ENCODE data around the gene ARHGEF33. TPM values are rescaled to one million over a fixed set of nuclear protein-coding genes. Genes with fewer than 3 reads are reported as not detected.

ARHGEF33 gene
- total RNA-seq, 2 experiments from 2014 or later = 0.09 to 0.39 TPM

DNA sequence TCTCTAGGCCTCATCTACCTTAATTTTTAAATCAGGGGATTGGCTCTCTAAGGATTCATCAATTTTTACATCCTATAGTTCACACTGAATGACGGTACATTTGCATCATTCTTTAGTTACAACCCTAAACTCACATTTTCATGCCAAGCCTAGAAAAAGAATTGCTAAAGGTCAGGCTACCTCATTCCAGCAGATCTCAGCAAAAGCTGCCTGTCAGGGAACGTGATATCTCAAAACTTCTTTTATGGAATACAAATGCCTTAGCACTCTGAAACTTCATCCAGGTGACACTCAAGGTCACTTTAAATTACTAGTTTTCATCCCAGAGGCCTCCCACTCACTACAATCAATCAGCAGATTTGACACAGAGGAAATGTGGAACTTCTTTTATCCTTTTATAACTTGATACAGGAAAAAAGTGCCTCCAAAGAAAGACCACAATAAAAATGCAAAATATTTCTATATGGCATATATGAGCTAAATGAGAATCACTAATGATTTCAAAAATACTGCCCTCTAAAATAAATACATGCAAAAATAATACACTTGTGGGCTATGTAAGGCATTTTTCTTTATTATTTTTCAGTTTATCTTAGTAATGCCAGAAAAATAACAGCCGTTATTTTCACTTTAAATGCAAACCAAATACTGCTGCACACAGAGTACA is 91.5 kb downstream of the ARHGEF33 start:
- intact Hi-C loops (cut with DNase I, micrococcal nuclease) = no loop called here
- no peaks in the 10 kb centered on the region for H3K4me1 Mint-ChIP-seq
- ChIA-PET POLR2A (no interaction called here), CTCF (interaction anchor here (0.6 kb wide), 1 partner anchor 55 kb away, joined by 3 read pairs; no protein-coding TSS in a partner anchor)
- no peak overlapping the region for H3K4me3 Mint-ChIP-seq
- H3K9me3 Mint-ChIP-seq (ENCODE audit: low read depth) = no peaks in the 10 kb centered on the region
- H3K36me3 Mint-ChIP-seq (ENCODE audit: low read depth) = peaks cover 11% of the 10 kb centered on the region
- DNase-seq = no peak
- no peak overlapping the region for H3K27ac Mint-ChIP-seq
- H3K27me3 Mint-ChIP-seq = no peaks in the 10 kb centered on the region
- no peak for ATAC-seq

DNA sequence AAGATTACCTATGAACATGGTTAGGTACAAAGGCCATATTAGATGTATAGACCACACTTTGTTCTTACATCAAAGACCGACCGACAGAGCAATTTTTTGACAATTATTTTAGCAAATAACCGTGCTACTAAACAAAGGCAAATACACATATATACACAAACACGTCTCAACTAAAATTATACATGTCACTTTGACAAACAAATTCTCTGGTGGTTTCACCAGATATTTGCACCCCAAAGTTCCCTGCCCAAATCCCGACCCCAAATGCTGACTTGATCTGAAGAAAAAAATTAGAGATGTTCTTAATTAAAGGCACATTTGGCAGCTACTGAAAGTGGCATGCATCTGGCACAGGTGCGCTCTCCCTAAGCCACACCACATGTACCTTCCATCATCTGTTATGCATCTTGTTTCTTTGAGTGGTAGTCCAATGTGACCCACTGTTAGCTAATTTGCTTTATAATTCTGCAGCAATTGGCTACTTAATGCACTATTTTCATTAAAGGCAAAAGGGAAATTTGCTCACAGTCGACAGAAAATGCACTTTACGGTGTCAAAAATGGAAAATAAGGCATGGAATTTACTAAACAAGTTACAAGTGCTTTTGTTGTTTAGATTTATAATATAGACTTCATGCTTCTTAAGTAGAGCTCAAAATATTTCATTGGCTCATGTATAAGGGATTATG is 92.1 kb downstream of the ARHGEF33 start:
- POLR2A ChIA-PET = no interaction called here
- H3K27me3 Mint-ChIP-seq = no peaks in the 10 kb centered on the region
- CTCF ChIA-PET = interaction anchor here (0.6 to 1.1 kb wide), 2 partner anchors 15 to 34 kb away, joined by 4 to 6 read pairs; no protein-coding TSS in a partner anchor
- intact Hi-C loops (cut with DNase I, micrococcal nuclease) = no loop called here
- no peaks in the 10 kb centered on the region for H3K4me1 Mint-ChIP-seq
- ATAC-seq (no peak), DNase-seq (no peak)
- H3K4me3 Mint-ChIP-seq = no peak overlapping the region
- no peak overlapping the region for H3K27ac Mint-ChIP-seq
- H3K9me3 Mint-ChIP-seq (ENCODE audit: low read depth) = no peaks in the 10 kb centered on the region
- peaks cover 11% of the 10 kb centered on the region for H3K36me3 Mint-ChIP-seq (ENCODE audit: low read depth)

DNA sequence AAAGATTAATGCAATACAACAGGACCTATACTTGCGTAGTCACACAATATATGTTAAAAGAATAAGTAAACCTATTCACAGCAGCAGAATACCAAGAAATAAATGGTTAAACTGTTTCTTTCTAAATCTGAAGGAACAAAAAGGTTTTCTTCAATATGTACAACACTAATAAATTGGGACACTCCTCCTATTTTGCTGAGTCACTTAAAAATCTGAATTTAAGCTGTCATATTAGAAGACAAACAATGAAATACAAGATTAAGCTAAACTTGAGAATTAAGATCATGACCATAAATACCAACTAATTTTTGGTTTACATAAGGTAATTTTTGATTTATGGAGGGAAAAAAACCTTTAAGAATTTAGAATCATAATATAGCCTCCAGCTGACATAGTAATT is 92.8 kb downstream of the ARHGEF33 start:
- Mint-ChIP-seq H3K4me3 (no peak overlapping the region), H3K27me3 (no peaks in the 10 kb centered on the region), H3K9me3 (ENCODE audit: low read depth) (no peaks in the 10 kb centered on the region), H3K4me1 (no peaks in the 10 kb centered on the region), H3K36me3 (ENCODE audit: low read depth) (peaks cover 14% of the 10 kb centered on the region), H3K27ac (no peak overlapping the region)
- ATAC-seq (no peak), DNase-seq (no peak)
- intact Hi-C loops (cut with DNase I, micrococcal nuclease) = no loop called here
- POLR2A ChIA-PET = no interaction called here
- CTCF ChIA-PET = interaction anchor here (1.1 kb wide), 1 partner anchor 35 kb away, joined by 6 read pairs; no protein-coding TSS in a partner anchor

DNA sequence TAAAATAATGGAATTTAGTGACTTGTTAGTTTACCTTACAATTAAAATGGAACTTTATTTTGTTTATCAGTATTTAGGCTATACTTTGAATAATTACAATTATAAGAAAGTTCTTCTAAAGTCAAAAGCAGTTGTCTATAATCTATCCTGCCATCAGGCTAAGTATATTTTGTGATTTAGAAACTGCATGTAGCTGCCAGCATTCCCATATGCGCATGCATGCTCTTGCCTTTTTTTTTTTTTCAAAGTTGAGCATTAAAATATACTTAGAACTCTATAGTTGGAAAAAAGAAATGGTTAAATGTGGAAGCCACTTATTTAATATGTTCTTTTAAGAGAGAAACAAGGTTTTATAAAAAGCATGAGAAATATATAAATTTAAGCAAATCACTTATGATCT is 99.0 kb downstream of the ARHGEF33 start:
- H3K9me3 Mint-ChIP-seq (ENCODE audit: low read depth) = no peaks in the 10 kb centered on the region
- no peak overlapping the region for H3K27ac Mint-ChIP-seq
- no peaks in the 10 kb centered on the region for H3K27me3 Mint-ChIP-seq
- intact Hi-C loops (cut with DNase I, micrococcal nuclease) = no loop called here
- ATAC-seq (no peak), DNase-seq (no peak)
- CTCF ChIA-PET = interaction anchor here (0.6 to 2.3 kb wide), 5 partner anchors 31 to 867 kb away, joined by 3 to 6 read pairs (median 3); no protein-coding TSS in a partner anchor
- POLR2A ChIA-PET = no interaction called here
- no peak overlapping the region for H3K4me3 Mint-ChIP-seq
- H3K36me3 Mint-ChIP-seq (ENCODE audit: low read depth) = peaks cover 23% of the 10 kb centered on the region
- peaks cover 6% of the 10 kb centered on the region for H3K4me1 Mint-ChIP-seq

DNA sequence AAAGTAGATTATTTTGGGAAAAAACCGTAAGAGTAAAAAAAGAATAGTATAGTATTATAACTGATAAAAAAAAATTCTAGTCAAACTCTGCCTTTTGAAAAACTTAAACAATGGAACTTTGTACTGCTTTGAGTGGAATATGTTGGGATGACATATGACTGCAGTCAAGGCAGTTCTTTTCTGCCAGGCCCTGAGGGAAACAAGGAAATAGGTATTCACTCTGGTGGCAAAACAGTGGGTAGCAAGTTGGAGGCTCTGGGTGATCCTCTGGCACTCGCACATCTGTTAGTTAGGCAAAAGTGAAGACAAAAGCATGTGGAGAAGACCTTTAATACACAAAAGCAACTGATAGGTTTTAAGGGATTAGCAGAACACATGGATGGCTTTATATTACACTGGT is 102.2 kb downstream of the ARHGEF33 start:
- ATAC-seq = no peak
- ChIA-PET CTCF (interaction anchor here (1.2 kb wide), 1 partner anchor 238 kb away, joined by 4 read pairs; no protein-coding TSS in a partner anchor), POLR2A (no interaction called here)
- no peaks in the 10 kb centered on the region for H3K27me3 Mint-ChIP-seq
- no peak overlapping the region for H3K4me3 Mint-ChIP-seq
- H3K9me3 Mint-ChIP-seq (ENCODE audit: low read depth) = no peaks in the 10 kb centered on the region
- peaks cover 6% of the 10 kb centered on the region for H3K4me1 Mint-ChIP-seq
- no peak overlapping the region for H3K27ac Mint-ChIP-seq
- DNase-seq = no peak
- intact Hi-C loops (cut with DNase I, micrococcal nuclease) = no loop called here
- peaks cover 23% of the 10 kb centered on the region for H3K36me3 Mint-ChIP-seq (ENCODE audit: low read depth)

DNA sequence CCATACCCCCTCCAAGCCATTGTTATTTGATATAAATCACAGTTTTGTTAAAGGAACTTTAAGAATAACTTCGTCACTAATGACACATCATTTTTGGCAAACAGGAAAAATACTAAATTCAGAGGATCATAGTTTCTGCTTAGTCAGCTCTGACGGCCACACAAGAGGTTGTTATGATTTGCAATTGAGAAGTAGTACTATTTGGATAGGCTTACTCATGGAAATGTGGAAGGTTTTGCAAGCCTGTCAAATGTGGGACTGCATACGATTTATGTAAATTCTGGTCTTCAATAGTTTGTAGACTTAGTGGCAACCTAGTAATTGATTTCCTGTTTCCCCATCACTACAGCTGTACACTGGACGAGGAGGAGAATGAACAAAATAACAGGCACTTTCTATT is 108.1 kb downstream of the ARHGEF33 start:
- H3K4me1 Mint-ChIP-seq = peaks cover under 1% of the 10 kb centered on the region
- ATAC-seq (no peak), DNase-seq (no peak)
- no peaks in the 10 kb centered on the region for H3K9me3 Mint-ChIP-seq (ENCODE audit: low read depth)
- no peak overlapping the region for H3K4me3 Mint-ChIP-seq
- peaks cover 32% of the 10 kb centered on the region for H3K36me3 Mint-ChIP-seq (ENCODE audit: low read depth)
- no peaks in the 10 kb centered on the region for H3K27me3 Mint-ChIP-seq
- POLR2A ChIA-PET = no interaction called here
- CTCF ChIA-PET = interaction anchor here (0.6 kb wide), 1 partner anchor 61 kb away, joined by 3 read pairs; no protein-coding TSS in a partner anchor
- intact Hi-C loops (cut with DNase I, micrococcal nuclease) = loop anchor here in 1 of 2 experiments (2.0 kb wide), 1 partner anchor 15 kb away; no protein-coding TSS in a partner anchor
- H3K27ac Mint-ChIP-seq = no peak overlapping the region

DNA sequence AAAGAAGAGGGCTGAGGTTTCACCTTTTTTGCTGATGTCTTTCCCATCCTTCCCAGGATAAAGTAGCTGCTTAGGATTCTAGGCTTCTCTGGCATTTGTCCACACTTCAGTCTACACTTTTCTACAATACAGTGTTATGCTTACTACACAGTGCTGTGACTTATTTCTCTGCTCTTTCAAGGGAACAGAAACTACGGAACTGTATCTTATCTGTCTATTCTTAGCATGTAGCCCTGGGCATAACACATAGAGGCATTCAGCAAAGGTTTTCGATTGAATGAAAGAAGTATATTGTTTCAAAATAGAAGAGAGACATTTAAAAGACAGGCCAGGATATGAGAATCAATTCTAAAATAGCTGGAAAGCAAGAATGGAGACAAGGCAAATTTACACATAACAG is 110.9 kb downstream of the ARHGEF33 start:
- DNase-seq (no peak), ATAC-seq (no peak)
- Mint-ChIP-seq H3K27me3 (no peaks in the 10 kb centered on the region), H3K4me3 (no peak overlapping the region), H3K9me3 (ENCODE audit: low read depth) (no peaks in the 10 kb centered on the region), H3K36me3 (ENCODE audit: low read depth) (peaks cover 29% of the 10 kb centered on the region), H3K27ac (no peak overlapping the region), H3K4me1 (no peaks in the 10 kb centered on the region)
- ChIA-PET POLR2A (no interaction called here), CTCF (interaction anchor here (0.7 to 0.9 kb wide), 2 partner anchors 229 to 1661 kb away, joined by 3 read pairs; no protein-coding TSS in a partner anchor)
- intact Hi-C loops (cut with DNase I, micrococcal nuclease) = no loop called here

DNA sequence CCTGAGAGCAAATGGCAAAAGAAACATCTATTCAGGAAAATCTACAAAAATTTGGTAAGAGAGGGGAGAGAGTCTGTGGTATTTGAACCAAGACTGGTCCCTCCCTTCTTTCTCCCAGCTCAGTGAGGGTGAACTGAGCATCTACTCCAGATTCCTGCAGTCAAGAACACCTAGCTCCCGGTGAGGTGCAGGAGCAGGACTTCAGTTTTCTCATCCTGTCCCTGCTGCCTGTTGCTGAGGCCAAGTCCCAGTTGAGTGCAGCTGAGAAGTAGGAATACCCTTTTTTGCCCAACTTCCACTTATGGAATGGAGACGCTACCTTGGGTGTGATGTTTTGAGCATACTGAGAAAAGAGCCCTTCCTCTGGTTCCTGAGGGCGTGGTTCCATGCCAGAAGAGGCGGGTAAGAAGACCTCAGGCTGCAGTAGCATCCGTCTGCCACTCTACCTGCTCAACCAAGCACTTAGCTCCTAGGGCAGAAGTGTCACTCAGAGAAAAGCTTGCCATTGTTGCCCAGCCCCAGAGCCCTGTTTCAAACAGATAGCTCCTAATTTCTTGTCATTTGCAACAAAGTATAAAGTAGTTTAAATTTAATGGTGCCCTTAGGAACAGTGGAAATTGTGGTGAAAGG is 118.3 kb downstream of the ARHGEF33 start:
- ChIA-PET CTCF (interaction anchor here (0.7 to 1.2 kb wide), 3 partner anchors 54 to 275 kb away, joined by 3 to 5 read pairs (median 4); no protein-coding TSS in a partner anchor), POLR2A (no interaction called here)
- intact Hi-C loops (cut with DNase I, micrococcal nuclease) = no loop called here

DNA sequence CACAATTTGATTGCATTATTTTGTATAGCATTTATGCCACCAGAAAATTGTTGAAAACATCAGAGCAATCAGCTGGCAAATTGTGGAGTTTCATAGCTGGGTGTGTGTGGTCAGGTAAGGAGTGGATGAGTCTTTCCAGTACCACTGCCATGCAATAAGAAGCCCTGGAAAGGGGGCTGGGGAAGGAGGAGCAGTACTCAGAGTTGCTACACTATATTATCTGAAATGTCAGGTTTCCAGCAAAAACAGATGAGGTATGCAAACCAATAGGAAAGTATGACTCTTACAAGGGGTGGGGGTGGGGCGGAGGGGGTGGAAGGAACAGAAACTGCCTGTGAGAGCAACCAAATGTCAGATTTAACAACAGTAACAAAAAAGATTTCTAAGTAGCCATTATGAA is 119.0 kb downstream of the ARHGEF33 start:
- H3K9me3 Mint-ChIP-seq (ENCODE audit: low read depth) = no peaks in the 10 kb centered on the region
- DNase-seq (peak; percentile 49), ATAC-seq (peak; percentile 91)
- ChIA-PET CTCF (interaction anchor here (0.9 to 1.4 kb wide), 3 partner anchors 14 to 274 kb away, joined by 3 to 4 read pairs (median 3); no protein-coding TSS in a partner anchor), POLR2A (no interaction called here)
- H3K4me1 Mint-ChIP-seq = peaks cover 13% of the 10 kb centered on the region
- H3K36me3 Mint-ChIP-seq (ENCODE audit: low read depth) = peaks cover 40% of the 10 kb centered on the region
- H3K4me3 Mint-ChIP-seq = no peak overlapping the region
- no peaks in the 10 kb centered on the region for H3K27me3 Mint-ChIP-seq
- peak overlapping the region; percentile 37 for H3K27ac Mint-ChIP-seq
- intact Hi-C loops (cut with DNase I, micrococcal nuclease) = no loop called here

More for the DNA sequence above, 118.3 kb downstream of the ARHGEF33 start:
- H3K9me3 Mint-ChIP-seq (ENCODE audit: low read depth) = no peaks in the 10 kb centered on the region
- H3K4me1 Mint-ChIP-seq = peaks cover 13% of the 10 kb centered on the region
- no peak overlapping the region for H3K4me3 Mint-ChIP-seq
- peak; percentile 57 for ATAC-seq
- H3K27me3 Mint-ChIP-seq = no peaks in the 10 kb centered on the region
- peak overlapping the region; percentile 14 for H3K27ac Mint-ChIP-seq
- peaks cover 35% of the 10 kb centered on the region for H3K36me3 Mint-ChIP-seq (ENCODE audit: low read depth)
- no peak for DNase-seq

DNA sequence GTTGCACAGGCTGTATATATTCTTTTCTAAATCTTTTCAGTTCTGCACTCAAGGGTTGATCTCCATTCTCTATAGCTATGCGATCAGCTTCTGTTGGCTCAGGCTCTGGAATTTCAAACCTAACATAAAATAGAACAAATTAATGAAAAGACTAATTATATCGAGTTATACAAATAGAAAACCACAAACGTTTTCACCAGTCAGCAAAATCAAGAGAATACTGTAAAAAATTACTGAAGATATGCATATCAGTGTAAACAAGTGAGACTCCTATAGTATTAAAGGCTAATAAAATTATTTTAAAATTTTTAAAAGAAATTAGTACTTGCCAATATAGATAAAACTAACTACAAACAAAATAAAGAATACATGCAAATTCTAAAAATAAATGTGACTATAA is 124.2 kb downstream of the ARHGEF33 start:
- H3K27ac Mint-ChIP-seq = no peak overlapping the region
- DNase-seq (no peak), ATAC-seq (no peak)
- peaks cover 4% of the 10 kb centered on the region for H3K4me1 Mint-ChIP-seq
- H3K4me3 Mint-ChIP-seq = no peak overlapping the region
- POLR2A ChIA-PET = no interaction called here
- H3K27me3 Mint-ChIP-seq = no peaks in the 10 kb centered on the region
- intact Hi-C loops (cut with DNase I, micrococcal nuclease) = loop anchor here in 1 of 2 experiments (2.0 kb wide), 1 partner anchor 17 kb away; no protein-coding TSS in a partner anchor
- peaks cover 22% of the 10 kb centered on the region for H3K36me3 Mint-ChIP-seq (ENCODE audit: low read depth)
- CTCF ChIA-PET = interaction anchor here (0.6 kb wide), 1 partner anchor 64 kb away, joined by 3 read pairs; no protein-coding TSS in a partner anchor
- H3K9me3 Mint-ChIP-seq (ENCODE audit: low read depth) = no peaks in the 10 kb centered on the region

DNA sequence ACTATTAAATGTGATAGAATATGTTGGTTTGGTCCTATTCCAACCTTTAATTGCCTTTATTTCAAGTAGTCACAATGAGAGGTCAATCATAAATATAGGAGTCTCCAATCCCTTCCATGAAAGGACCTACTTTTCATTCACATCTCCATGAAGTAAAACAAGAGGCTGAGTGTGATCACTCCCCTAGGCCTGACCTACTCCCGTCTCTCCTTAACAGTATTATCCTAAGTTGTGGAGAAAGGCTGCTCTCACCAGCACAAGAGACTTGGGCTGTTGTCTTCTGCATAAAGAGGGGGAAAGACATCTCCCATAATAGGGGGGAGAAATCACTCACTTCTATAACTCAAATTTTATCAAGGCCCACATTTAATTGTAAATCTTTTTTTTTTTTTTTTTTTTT is 125.7 kb downstream of the ARHGEF33 start:
- H3K27ac Mint-ChIP-seq = no peak overlapping the region
- ChIA-PET POLR2A (no interaction called here), CTCF (interaction anchor here (0.7 to 1.3 kb wide), 5 partner anchors 43 to 214 kb away, joined by 3 to 5 read pairs (median 3); no protein-coding TSS in a partner anchor)
- no peaks in the 10 kb centered on the region for H3K4me1 Mint-ChIP-seq
- ATAC-seq (no peak), DNase-seq (no peak)
- no peaks in the 10 kb centered on the region for H3K27me3 Mint-ChIP-seq
- peaks cover 12% of the 10 kb centered on the region for H3K36me3 Mint-ChIP-seq (ENCODE audit: low read depth)
- intact Hi-C loops (cut with DNase I, micrococcal nuclease) = no loop called here
- no peaks in the 10 kb centered on the region for H3K9me3 Mint-ChIP-seq (ENCODE audit: low read depth)
- no peak overlapping the region for H3K4me3 Mint-ChIP-seq

All from activated CD4-positive, alpha-beta T cell treated with anti-CD3 and anti-CD28 coated beads for 36 hours (primary cell).